GM19025 (cell line): ENCODE measurements around the gene VGLL2.

Source experiments
- ATAC-seq: cut with Tn5 transposase; IDR thresholded peaks from one replicate; pipeline ENCODE4 v1.9.1; 2021; ENCODE audit warnings: mild to moderate bottlenecking, low read depth, moderate library complexity; ENCODE audit not compliant: unreplicated experiment

VGLL2 gene

GRCh38 chr6:117267766-117268534, 2.6 kb downstream of the VGLL2 start:
- ATAC-seq = no peak

GRCh38 chr6:117268924-117269323, 3.6 kb downstream of the VGLL2 start:
- no peak for ATAC-seq

GRCh38 chr6:117269638-117270054, 4.3 kb downstream of the VGLL2 start:
- no peak for ATAC-seq

DNA sequence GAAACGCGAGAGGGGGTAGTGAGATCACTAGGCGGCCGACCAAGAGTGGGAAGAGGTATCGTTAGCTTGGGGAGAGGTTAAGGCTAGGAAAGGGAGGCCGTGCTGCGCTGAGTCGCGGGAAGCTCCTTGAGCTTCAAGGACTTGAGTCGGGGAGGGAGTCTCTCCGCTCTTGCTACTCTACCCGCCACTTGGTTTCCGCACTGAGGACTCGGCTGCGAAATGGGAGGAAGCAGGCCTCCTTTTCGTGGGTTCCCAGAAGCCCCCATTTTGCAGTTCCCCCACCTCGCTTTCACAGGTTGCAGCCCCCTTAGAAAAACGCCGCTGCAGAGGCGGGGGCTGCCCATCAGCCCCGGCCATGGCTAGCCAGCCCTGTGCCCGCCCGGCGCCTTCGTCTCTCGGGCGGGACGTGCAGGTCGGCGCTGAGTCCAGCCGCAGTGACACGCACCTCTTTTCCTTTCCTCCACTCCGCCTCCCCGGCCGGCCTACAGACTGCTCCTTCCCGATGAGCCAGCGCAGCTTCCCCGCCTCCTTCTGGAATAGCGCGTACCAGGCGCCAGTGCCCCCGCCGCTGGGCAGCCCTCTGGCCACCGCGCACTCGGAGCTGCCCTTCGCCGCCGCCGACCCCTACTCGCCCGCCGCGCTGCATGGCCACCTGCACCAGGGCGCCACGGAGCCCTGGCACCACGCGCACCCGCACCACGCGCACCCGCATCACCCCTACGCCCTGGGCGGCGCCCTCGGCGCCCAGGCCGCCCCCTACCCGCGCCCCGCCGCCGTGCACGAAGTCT, 4.9 kb downstream of the VGLL2 start:
- ATAC-seq = no peak

GRCh38 chr6:117270843-117271507, 5.6 kb downstream of the VGLL2 start:
- no peak for ATAC-seq

- no peak for ATAC-seq
Observed at GRCh38 chr6:117272032-117272866, 6.9 kb downstream of the VGLL2 start.

- ATAC-seq = no peak
Observed at GRCh38 chr6:117272891-117273290, 7.5 kb downstream of the VGLL2 start.

DNA sequence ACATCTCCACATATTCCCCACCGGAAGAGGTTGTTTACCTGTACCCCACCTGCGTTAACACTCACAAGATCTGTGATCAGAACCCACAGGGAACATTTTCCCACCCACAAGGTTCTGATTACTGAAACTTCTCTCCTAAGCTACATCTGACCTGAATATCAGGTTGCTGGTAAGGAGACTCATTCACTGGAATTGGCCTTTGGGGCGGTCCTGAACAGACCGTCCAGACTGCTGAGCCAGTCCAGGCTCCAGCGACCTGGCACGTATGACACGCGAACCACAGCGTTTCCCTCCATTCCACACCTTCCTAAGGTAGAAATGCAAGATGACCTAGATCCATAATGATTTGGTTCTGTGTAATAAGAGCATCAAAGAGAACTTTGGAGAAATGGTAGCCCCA, 9.8 kb downstream of the VGLL2 start:
- no peak for ATAC-seq

GRCh38 chr6:117275711-117276110, 10.4 kb downstream of the VGLL2 start:
- no peak for ATAC-seq

- no peak for ATAC-seq
Observed at GRCh38 chr6:117276778-117277316, 11.5 kb downstream of the VGLL2 start.

- no peak for ATAC-seq
Observed at GRCh38 chr6:117280922-117281321, 15.6 kb downstream of the VGLL2 start.

DNA sequence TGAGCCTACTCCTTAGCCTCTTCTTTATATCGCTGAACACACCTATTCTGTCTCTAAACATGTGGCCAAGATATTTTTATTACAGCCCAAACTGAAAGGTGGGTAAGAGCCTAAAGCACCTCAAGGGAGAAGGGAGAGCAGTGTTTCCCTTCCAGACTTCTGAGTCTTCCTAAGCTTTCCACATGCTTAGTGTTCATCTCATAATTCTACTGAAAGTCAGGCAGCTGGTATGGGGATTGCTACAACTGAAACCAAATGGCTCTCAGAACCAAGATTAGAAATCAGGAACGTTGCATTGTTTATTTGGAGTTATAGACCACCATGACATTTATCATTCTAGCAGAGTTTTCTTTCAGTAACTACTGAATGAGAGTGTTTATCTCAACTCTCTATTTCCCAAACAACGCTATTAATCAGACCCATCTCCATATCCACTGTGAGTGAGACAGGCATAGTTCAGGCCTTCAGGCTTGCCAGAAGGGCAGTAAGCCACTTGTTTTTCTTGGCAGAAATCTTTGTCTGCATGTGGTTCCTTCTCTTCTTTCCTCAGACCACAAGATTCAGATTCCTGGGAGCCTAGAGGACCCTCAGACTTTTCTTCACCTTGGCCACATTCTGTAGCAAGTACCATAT, 22.8 kb downstream of the VGLL2 start:
- no peak for ATAC-seq

- ATAC-seq = no peak
Observed at GRCh38 chr6:117290173-117290846, 25.0 kb downstream of the VGLL2 start.

DNA sequence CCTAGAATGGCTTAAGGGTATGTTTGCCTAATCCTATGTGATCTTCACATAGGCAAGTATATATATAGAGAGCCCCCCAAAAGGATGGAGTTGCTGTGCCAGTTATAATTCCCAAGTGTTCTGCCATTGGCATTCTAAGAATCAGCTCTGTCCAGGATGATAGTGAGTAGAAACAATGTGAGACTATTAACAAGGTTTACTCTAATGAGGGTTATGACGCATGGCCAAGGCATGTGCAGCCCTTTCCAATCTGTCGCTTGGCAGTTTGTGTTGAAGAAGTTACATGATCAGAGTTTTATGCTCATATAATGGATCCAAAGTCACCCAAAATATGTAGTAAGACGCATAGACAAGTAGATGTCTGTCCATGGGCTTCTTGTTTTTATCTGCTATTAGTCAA, 33.6 kb downstream of the VGLL2 start:
- no peak for ATAC-seq

DNA sequence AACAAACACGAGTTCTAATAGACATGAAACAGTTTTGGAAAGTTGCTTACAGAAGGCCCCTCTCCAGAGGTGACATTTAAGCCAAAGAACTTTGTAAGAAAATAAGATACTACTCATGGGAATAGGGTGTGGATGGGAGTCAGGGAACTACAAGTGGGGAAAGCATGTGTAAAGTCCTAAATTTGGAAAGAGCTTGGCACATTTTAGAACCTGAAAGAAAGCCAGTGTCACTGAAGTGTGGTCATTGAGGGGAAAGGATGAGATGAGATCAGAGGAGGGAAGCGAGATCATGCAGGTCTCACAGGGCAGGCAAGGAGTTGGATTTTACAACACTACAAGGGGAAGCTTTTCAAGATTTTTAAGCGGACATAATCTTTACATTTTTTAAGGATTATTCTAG, 38.0 kb downstream of the VGLL2 start:
- no peak for ATAC-seq

DNA sequence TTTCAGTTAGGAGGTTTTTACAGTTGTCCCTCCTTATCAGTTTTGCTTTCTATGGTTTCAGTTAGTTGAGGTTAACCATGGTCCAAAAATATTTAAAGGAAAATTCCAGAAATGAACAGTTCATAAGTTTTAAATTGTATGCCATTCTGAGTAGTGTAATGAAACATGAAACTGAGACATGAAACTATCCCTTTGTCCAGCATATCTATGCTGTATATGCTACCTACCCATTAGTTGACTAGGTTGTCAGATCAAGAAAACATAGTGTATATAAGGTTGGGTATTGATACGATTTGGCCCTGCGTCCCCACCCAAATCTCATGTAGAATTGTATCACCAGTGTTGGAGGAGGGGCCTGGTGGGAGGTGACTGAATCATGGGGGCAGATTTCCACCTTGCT, 39.1 kb downstream of the VGLL2 start:
- ATAC-seq = no peak

DNA sequence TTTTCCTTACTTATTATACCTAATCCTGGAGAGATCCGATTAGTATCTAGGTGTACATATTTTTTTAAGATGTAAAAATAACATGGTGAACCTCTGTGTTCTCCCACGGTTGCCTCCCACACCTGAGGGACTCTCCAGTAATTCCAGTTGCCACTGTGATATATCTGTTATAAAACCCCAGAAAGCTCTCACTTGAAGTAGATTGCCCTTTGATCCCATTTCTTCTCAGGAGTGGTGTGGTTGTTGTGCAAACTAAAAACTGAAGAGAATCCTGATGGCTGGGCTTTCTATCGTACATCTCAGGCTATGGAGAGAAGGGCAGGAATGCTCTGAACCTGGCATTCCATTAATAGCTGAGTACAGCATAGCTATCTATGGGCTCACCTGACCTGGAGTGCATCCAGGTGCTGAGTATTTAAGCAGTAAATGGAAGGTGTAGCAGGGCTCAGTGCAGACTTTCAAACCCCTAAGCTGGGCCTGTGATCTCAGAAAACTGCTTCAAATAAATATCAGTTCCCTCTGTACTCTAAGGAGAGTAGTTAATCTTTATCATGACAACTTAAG, 41.0 kb downstream of the VGLL2 start:
- no peak for ATAC-seq

- ATAC-seq = no peak
Observed at GRCh38 chr6:117307655-117308054, 42.3 kb downstream of the VGLL2 start.

GRCh38 chr6:117309069-117309468, 43.7 kb downstream of the VGLL2 start:
- no peak for ATAC-seq
